Heart left ventricle (tissue), 16 donors: ENCODE data around the gene PRTG. TPM values are rescaled to one million over a fixed set of nuclear protein-coding genes. Genes with fewer than 3 reads are reported as not detected.
"Not testable (repeated sequence)": the region's sequence is repeated elsewhere in the genome, so short reads cannot be mapped to it uniquely, and the experiment has no call there.

ENCODE experiments used
- ATAC-seq, 4 donors: fragments of 200-7000 bp; cut with Tn5 transposase; one replicate each; pipeline ENCODE4 v1.9.1; 2020 to 2022; ENCODE audit warnings: moderate library complexity in 4 of 4, mild to moderate bottlenecking in 3 of 4, moderate number of reproducible peaks in 1 of 4
- DNase-seq, 5 donors: peaks; one replicate each; pipeline ENCODE4 v3.0.0-alpha.2; 2020
- H3K27ac ChIP-seq, 12 donors: fragments of 200-600 bp; sonication (generic) in 4 of 12; one replicate each; pipeline versions ENCODE4 v1.5.0 to v1.8.0; 2016 to 2022; ENCODE audit warnings: mild to moderate bottlenecking in 2 of 12
- H3K27me3 ChIP-seq, 9 donors: fragments of 200-600 bp; sonication (generic) in 2 of 9; one replicate each; pipeline versions ENCODE4 v1.5.1 to v1.8.0; 2016 to 2022; ENCODE audit warnings: mild to moderate bottlenecking in 3 of 9
- H3K36me3 ChIP-seq, 9 donors: fragments of 200-600 bp; sonication (generic) in 2 of 9; one replicate each; pipeline versions ENCODE4 v1.5.0 to v1.8.0; 2018 to 2022; ENCODE audit warnings: mild to moderate bottlenecking in 2 of 9
- H3K4me1 ChIP-seq, 12 donors: fragments of 200-600 bp; sonication (generic) in 4 of 12; one replicate each; pipeline versions ENCODE4 v1.5.0 to v1.8.0; 2016 to 2022; ENCODE audit warnings: mild to moderate bottlenecking in 3 of 12
- H3K4me3 ChIP-seq, 12 donors: fragments of 200-600 bp; sonication (generic) in 4 of 12; one replicate each; pipeline versions ENCODE4 v1.5.0 to v1.8.0; 2017 to 2022; ENCODE audit warnings: mild to moderate bottlenecking in 9 of 12, moderate library complexity in 4 of 12
- H3K9me3 ChIP-seq, 12 donors: fragments of 200-600 bp; sonication (generic) in 4 of 12; one replicate each; pipeline versions ENCODE4 v1.5.0 to v1.8.0; 2016 to 2022; ENCODE audit warnings: mild to moderate bottlenecking in 1 of 12
- POLR2A ChIP-seq, 2 donors: fragments of 450-650 bp; IDR thresholded peaks; one replicate each; pipeline ENCODE4 v1.6.1; 2017; ENCODE audit warnings: antibody characterized with exemption in 2 of 2, mild to moderate bottlenecking in 2 of 2, moderate library complexity in 2 of 2
- WGBS, 4 donors: extraction: QIAGEN DNeasy Blood & Tissue Kit in 2 of 4; methylation state at CpG; one replicate each; pipeline versions ENCODE4 v1.1.5 to v1.1.7; 2013 to 2018; 5-methylcytosine and 5-hydroxymethylcytosine counted together
- intact Hi-C, 10 donors: fragments of 100-400 bp; cut with DNase I; formaldehyde crosslinking; loops; one replicate each; pipeline versions ENCODE4 v1.11.1 to v1.14.2; 2022
- polyA plus RNA-seq, 2 donors: library from polyadenylated mRNA; stranded (reverse); fragments of 200-250 nt; gene quantifications; one replicate each; pipeline ENCODE4 v1.2.3, GENCODE V29; 2013
- total RNA-seq, 9 donors: library from RNA; depleted of rRNA in 2 of 9; stranded (reverse); fragments of >200 nt in 2 of 9; fragmentation: NEBNext Ultra II Directional in 3 of 9; extraction: Animal tissue kit (Norgen Biotek cat#: 25700) in 3 of 9; gene quantifications; one replicate each; pipeline versions ENCODE4 v1.1.0 to v1.2.4, GENCODE V29; 2016 to 2023
- TF ChIP-seq, protein P1 (sequence below), 12 donors: fragments of 200-600 bp; sonication (generic) in 4 of 12; IDR thresholded peaks; one replicate each; pipeline versions ENCODE4 v1.5.0 to v1.8.0; 2018 to 2022; ENCODE audit warnings: antibody characterized with exemption in 12 of 12, mild to moderate bottlenecking in 5 of 12
- donor health status: ischemic (EF 13 %, LVEDD 7.1; RV severe dilation, severe dysfunction).
- donor health status: healthy with polysubstance abuse.
- donor health status: DM: no; HTN: yes; CAD: no.
- donor health status: DM: no; HTN: no; CAD: no.
- donor health status: ischemic (EF 25% LVEDD 6.9; RV normal size, moderate dysfunction).
- donor health status: ischemic (EF 25% LVEDD 5.7; RV mildly dilated, moderate dysfunction).
- donor health status: healthy.
- donor health status: DM: yes; HTN: yes; CAD: no.
- donor health status: ischemic (EF 35%, LVEDD 5.7; RV mildly dilated, moderate dysfunction).
- donor health status: nonischemic (EF 11% LVEDD 7.7; RV severe dilation, severe dysfunction).
- donor health status: DM: yes; HTN: yes; CAD: no.
- donor health status: PGD.
- donor health status: ischemic (EF 29% LVEDD 5.4; RV normal size, mild dysfunction).
- donor health status: nonischemic (EF 23%, LVEDD 6.1; RV moderate dilation, normal function).

Gene PRTG
- total and polyA plus RNA-seq, 11 donors, result 0.19 to 2.1 (median 1.1) TPM

DNA sequence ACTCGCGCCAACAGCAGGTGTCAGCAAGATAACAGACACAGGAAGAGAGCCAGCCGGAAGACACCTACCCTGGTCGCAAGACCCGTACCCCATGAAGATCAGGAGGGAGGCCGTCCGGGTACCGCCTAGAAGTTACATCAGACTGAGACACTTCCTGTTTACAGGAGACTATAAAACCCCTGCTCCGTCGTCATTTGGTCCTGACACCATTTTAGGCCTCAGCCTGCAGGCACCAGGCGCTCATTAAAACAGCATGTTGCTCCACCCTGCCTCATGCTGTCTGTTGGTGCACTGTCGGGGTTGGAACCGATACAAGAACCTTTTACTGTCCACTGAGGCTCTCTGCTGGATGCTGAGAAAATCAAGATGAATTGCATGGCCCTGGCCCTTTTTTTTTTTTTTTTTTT is 15.6 kb upstream of the PRTG start:
- no peaks in the 10 kb centered on the region for H3K27me3 ChIP-seq
- no peak overlapping the region for H3K4me3 ChIP-seq
- intact Hi-C loops, result loop anchor here in 2 of 10 donors (10.0 kb wide), 2 partner anchors 64 to 94 kb away; no protein-coding TSS in a partner anchor
- WGBS, 4 donors, result 60 to 79% (median 70%) methylated on average over 13 of the region's 13 CpGs
- H3K27ac ChIP-seq, result no peak overlapping the region
- ATAC-seq (no peak), DNase-seq (no peak)
- H3K36me3 ChIP-seq, result no peaks in the 10 kb centered on the region
- H3K4me1 ChIP-seq, result no peaks in the 10 kb centered on the region
- TF ChIP-seq POLR2A (IDR thresholded peaks at IDR 0.05), result no peak
- TF ChIP-seq, protein P1, sequence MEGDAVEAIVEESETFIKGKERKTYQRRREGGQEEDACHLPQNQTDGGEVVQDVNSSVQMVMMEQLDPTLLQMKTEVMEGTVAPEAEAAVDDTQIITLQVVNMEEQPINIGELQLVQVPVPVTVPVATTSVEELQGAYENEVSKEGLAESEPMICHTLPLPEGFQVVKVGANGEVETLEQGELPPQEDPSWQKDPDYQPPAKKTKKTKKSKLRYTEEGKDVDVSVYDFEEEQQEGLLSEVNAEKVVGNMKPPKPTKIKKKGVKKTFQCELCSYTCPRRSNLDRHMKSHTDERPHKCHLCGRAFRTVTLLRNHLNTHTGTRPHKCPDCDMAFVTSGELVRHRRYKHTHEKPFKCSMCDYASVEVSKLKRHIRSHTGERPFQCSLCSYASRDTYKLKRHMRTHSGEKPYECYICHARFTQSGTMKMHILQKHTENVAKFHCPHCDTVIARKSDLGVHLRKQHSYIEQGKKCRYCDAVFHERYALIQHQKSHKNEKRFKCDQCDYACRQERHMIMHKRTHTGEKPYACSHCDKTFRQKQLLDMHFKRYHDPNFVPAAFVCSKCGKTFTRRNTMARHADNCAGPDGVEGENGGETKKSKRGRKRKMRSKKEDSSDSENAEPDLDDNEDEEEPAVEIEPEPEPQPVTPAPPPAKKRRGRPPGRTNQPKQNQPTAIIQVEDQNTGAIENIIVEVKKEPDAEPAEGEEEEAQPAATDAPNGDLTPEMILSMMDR (IDR thresholded peaks at IDR 0.05), result no peak
- no peaks in the 10 kb centered on the region for H3K9me3 ChIP-seq

DNA sequence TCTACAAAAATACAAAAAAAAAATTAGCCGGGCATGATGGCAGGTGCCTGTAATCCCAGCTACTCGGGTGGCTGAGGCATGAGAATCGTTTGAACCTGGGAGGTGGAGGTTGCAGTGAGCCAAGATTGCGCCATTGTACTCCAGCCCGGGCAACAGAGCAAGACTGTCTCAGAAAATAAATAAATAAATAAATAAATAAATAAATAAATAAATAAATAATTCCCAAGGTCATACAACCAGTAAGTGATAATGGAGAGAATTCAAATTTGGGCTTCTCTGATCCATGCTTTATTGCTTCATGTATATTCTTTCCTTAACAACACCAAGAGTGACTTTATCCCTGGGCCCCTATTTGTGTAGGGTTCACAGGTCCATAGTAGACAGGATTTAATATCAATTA is 10.5 kb upstream of the PRTG start:
- H3K27me3 ChIP-seq, H3K4me1 ChIP-seq, H3K27ac ChIP-seq, H3K4me3 ChIP-seq, DNase-seq, H3K36me3 ChIP-seq, H3K9me3 ChIP-seq, ATAC-seq: not testable (repeated sequence)
- intact Hi-C loops, result loop anchor here in 2 of 10 donors (10.0 kb wide), 2 partner anchors 59 to 89 kb away; no protein-coding TSS in a partner anchor
- 86 to 94% (median 91%) methylated on average over 5 of the region's 5 CpGs for WGBS, 4 donors

DNA sequence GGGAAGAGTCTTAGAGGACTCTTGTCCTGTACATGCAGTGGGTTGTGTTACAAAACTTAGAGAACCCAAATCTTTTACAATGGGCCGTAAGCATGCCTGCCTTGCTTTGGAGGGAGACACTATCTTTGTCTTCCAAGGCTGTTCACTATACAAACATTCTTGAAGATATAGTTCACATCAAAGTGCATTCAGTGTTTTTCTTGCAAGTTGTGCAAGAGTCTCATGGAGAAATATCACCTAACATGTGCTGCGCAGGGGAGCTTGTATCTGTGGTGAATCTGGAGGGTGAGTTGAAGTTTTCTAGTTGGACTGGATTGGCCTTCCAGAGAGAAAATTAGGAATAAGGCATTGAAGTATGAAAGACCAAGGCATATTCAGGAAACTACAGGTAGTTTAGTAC is 7.8 kb upstream of the PRTG start:
- H3K4me3 ChIP-seq, result no peak overlapping the region
- 89 to 98% (median 90%) methylated on average over 2 of the region's 2 CpGs for WGBS, 4 donors
- intact Hi-C loops, result loop anchor here in 2 of 10 donors (10.0 kb wide), 2 partner anchors 56 to 86 kb away; no protein-coding TSS in a partner anchor

DNA sequence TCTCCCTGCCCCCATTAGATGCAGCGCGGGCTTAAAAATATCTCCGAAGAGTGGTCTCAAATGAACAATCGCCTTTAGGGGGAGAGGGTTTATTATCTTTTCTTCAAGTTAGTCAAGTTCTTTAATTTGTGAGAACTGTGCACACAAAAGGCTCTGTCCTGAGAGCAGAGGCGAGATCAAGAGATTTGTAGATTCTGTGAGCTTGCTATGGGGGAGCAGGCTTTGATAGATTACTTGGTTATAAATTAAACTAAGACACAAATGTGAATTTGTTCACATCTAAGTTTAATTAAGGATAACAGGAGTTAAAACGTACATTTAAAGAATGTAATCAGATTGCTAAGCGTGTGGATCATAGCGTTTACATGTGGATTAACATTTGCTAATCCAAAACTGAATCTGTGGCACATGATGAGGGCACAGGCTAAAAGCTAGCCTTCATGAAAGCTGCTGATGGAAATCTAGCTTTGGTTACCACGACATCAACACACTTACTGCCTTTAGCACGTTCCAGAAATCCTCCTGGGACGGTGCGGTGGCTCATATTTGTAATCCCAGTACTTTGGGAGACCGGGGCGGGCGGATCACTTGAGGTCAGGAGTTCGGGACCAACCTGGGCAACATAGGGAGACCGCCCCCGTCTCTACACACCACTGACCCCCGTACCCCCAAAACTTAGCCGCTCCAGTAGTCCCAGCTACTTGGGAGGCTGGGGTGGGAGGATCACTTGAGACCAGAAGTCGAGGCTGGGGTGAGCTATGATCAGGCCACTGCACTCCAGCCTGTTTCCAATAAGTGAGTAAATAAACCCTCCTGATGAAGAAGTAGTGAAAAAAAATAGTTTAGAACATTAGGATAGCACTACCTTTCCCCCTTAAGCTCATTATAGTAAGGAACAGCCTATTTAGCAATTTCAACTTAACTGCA is 1.0 kb upstream of the PRTG start:
- peaks cover 0 to 52% (median 10%) of the 10 kb centered on the region in 9 donors for H3K27me3 ChIP-seq
- no peak for DNase-seq
- peak overlapping the region in 8 of 12 donors; percentile 37 to 86 (median 74) for H3K27ac ChIP-seq
- H3K4me1 ChIP-seq, result peaks cover 0 to 25% (median 9%) of the 10 kb centered on the region in 12 donors
- WGBS, 4 donors, result 56 to 63% (median 57%) methylated on average over 18 to 21 of the region's 21 CpGs
- peak overlapping the region; percentile 63 to 92 (median 78) for H3K4me3 ChIP-seq
- H3K9me3 ChIP-seq, result no peaks in the 10 kb centered on the region
- intact Hi-C loops, result loop anchor here in 3 of 10 donors (5.0 to 10.0 kb wide), 2 partner anchors 89 to 92 kb away; no protein-coding TSS in a partner anchor
- TF ChIP-seq, protein P1 (IDR thresholded peaks at IDR 0.05), result no peak
- TF ChIP-seq POLR2A (IDR thresholded peaks at IDR 0.05), result no peak
- no peaks in the 10 kb centered on the region for H3K36me3 ChIP-seq
- ATAC-seq, result no peak

More for the DNA sequence above, 7.8 kb upstream of the PRTG start:
- no peaks in the 10 kb centered on the region for H3K36me3 ChIP-seq
- DNase-seq (no peak), ATAC-seq (no peak)
- H3K27ac ChIP-seq, result no peak overlapping the region
- H3K9me3 ChIP-seq, result no peaks in the 10 kb centered on the region
- no peaks in the 10 kb centered on the region for H3K4me1 ChIP-seq
- no peaks in the 10 kb centered on the region for H3K27me3 ChIP-seq
- TF ChIP-seq POLR2A (IDR thresholded peaks at IDR 0.05), result no peak
- TF ChIP-seq, protein P1 (IDR thresholded peaks at IDR 0.05), result no peak
